Memory B cell (primary cell): Measurements from ENCODE around the gene TCP11L2.
"Not testable (repeated sequence)": the region's sequence is repeated elsewhere in the genome, so short reads cannot be mapped to it uniquely, and the experiment has no call there.

ENCODE experiments used
- ATAC-seq: fragments of 150-1000 bp; cut with Tn5 transposase; 2 replicates; pipeline ENCODE4 v1.10.0; 2021; ENCODE audit warnings: low read depth, mild to moderate bottlenecking, moderate library complexity
- DNase-seq, 2 donors: peaks; one replicate each; pipeline ENCODE4 v3.0.0; 2022; ENCODE audit warnings: low spot score in 2 of 2
- H3K27ac Mint-ChIP-seq: one replicate; pipeline ENCODE4 v1.8.0; 2022; ENCODE audit warnings: mild to moderate bottlenecking, moderate library complexity, mixed read lengths
- H3K27me3 Mint-ChIP-seq: one replicate; pipeline ENCODE4 v1.8.0; 2022; ENCODE audit warnings: mixed read lengths
- H3K36me3 Mint-ChIP-seq: one replicate; pipeline ENCODE4 v1.8.0; 2022; ENCODE audit warnings: mild to moderate bottlenecking, mixed read lengths
- H3K4me1 Mint-ChIP-seq: one replicate; pipeline ENCODE4 v1.8.0; 2022; ENCODE audit warnings: mixed read lengths
- H3K4me3 Mint-ChIP-seq: one replicate; pipeline ENCODE4 v1.8.0; 2022; ENCODE audit warnings: mild to moderate bottlenecking, moderate library complexity, mixed read lengths
- H3K9me3 Mint-ChIP-seq: one replicate; pipeline ENCODE4 v1.8.0; 2022; ENCODE audit warnings: mixed read lengths

The TCP11L2 gene

DNA sequence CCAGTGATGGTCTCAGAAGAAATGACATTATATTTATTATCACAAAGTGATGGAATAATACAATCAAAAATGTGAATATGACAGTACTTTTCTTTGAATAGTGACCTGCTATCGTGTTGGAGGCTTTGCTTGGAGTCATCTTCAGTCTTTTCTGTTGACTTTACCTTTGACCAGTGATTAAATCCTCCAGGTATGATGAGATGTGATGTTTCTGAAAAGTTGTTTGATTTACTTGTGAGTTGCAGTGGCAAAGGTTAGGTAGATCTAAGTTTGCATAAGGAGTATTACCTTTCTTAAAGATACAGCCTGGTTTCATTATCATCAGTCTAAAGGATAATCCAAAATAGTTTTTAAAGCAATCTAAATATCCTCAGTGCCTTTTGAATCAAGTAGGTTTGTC is 4.6 kb downstream of the TCP11L2 start:
- DNase-seq: no peak
- H3K9me3 Mint-ChIP-seq: no peaks in the 10 kb centered on the region
- no peak for ATAC-seq
- H3K4me3 Mint-ChIP-seq: no peak overlapping the region
- H3K4me1 Mint-ChIP-seq: peaks cover 55% of the 10 kb centered on the region
- H3K27ac Mint-ChIP-seq: no peak overlapping the region
- peaks cover 23% of the 10 kb centered on the region for H3K36me3 Mint-ChIP-seq
- no peaks in the 10 kb centered on the region for H3K27me3 Mint-ChIP-seq

DNA sequence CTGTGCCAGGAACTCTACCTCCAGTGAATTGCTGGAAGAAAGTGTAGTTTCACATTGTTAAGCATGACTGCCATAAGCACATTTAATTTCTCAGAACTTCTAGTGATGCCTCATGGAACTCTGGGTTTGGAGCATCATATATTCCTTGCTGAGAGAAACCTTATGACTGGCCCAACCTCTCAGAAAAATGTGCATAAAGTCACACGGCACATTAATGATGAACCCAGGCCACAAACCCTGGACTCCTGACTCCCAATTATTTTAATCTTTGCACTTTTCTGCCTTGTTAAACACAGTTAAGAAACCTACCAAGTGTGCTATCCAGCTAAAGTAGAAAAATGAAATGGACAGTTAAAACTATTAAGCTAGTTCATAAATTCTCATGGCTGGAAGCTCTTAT is 5.6 kb downstream of the TCP11L2 start:
- H3K4me3 Mint-ChIP-seq: no peak overlapping the region
- H3K27me3 Mint-ChIP-seq: no peaks in the 10 kb centered on the region
- peaks cover 24% of the 10 kb centered on the region for H3K36me3 Mint-ChIP-seq
- ATAC-seq (no peak), DNase-seq (no peak)
- no peaks in the 10 kb centered on the region for H3K9me3 Mint-ChIP-seq
- peaks cover 55% of the 10 kb centered on the region for H3K4me1 Mint-ChIP-seq
- peak overlapping the region; percentile 8 for H3K27ac Mint-ChIP-seq

DNA sequence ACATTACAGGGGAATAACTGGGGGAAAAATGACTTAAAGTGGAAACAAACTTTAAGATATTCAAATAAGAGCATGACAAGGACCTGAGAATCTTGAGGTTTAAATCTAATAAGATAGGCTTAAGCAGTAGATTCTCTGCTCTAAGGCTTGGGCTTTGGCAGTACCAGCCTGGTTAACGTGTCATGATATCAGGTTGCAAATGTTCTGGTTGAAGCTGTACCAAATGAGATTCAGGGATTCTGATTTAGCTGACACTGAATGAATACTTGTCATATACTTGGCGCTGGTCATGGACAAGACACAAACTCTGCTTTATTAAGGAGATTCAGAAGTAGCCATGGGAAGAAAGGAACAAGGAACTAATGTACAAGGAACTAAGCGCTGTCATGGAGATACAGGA is 6.1 kb downstream of the TCP11L2 start:
- Mint-ChIP-seq H3K27me3 (no peaks in the 10 kb centered on the region), H3K9me3 (no peaks in the 10 kb centered on the region), H3K36me3 (peaks cover 24% of the 10 kb centered on the region), H3K4me1 (peaks cover 53% of the 10 kb centered on the region), H3K27ac (peak overlapping the region; percentile 8), H3K4me3 (no peak overlapping the region)
- DNase-seq (no peak), ATAC-seq (no peak)

DNA sequence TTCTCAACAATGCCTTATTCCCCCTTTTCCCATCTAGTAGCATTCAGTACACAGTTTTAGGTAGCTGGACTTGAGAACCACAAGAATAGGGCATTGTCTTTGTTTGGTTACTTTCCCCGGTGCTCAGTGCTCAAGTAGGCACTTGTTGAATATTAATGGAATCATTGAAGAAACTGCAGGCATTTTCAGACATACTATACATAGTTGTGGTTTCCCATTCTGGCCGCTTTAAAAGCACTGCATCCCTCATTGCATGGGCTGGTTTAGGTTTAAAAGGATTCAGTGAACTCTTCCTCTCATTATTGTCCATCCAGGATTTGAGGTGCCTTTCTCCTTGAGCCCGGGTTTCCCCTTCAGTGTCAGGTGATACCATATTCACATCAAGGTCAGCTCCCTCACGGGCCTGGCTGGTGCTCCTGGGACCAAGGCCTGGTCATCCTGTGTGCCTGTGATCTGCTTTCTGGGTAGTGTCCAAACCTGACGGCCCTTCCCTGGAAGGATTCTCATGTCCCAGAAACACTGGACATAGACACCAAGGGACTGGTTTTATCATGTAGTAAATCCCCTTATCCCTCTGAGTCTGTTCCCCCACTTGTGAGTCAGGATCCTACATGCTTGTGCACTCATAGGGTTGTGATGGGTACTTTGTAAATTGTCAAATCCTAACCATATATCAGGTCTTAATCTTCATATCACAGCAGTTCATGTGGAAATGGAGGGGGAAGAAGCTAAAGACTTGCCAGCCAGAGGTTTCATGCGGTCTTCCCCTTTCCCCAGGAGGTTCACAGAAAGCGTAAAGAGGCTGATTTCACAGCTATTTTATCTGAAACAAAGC is 7.4 kb downstream of the TCP11L2 start:
- Mint-ChIP-seq H3K36me3 (peaks cover 20% of the 10 kb centered on the region), H3K9me3 (no peaks in the 10 kb centered on the region), H3K4me3 (no peak overlapping the region), H3K4me1 (peaks cover 42% of the 10 kb centered on the region), H3K27me3 (no peaks in the 10 kb centered on the region), H3K27ac (peak overlapping the region; percentile 67)
- ATAC-seq (no peak), DNase-seq (no peak)

DNA sequence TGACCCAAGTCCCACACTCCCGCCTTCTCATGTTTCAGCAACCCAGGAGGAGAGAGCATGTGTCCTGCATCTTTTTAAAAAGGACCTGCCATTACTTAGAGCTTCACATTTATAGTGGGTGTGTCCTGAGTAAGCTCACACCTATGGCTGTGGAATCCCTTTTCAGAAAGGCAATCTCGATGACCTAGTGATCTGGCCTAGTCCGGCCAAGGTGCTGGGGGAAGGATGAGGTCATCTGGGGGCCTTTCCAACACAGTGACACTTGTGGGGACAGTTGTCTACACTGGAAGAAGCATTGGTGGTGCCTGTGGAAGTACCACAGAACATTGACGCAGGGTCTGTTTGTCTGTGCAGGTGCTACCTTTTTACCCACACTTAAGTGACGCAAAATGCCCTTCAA is 8.2 kb downstream of the TCP11L2 start:
- peak overlapping the region; percentile 67 for H3K27ac Mint-ChIP-seq
- DNase-seq: no peak
- H3K4me1 Mint-ChIP-seq: peaks cover 35% of the 10 kb centered on the region

DNA sequence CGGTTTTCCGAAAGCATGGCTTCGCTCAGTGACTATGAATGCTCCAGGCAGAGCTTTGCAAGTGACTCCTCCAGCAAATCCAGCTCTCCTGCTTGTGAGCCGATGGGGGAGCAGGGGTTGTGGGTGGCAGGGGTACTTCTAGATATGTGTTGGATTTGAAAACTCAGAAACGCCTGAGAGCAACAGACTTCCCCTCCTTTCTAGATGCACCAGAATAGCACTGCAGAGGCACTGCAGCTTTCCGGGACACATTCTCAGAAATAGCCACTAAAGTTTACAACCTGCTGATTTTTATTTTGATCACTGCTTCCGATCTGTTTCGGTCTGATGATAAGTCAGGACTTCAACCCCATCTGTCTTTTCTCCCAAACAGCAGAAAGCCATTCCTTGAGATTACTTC is 8.6 kb downstream of the TCP11L2 start:
- Mint-ChIP-seq H3K9me3 (no peaks in the 10 kb centered on the region), H3K4me3 (no peak overlapping the region), H3K27me3 (no peaks in the 10 kb centered on the region), H3K36me3 (peaks cover 24% of the 10 kb centered on the region), H3K4me1 (peaks cover 33% of the 10 kb centered on the region), H3K27ac (peak overlapping the region; percentile 67)
- DNase-seq (no peak), ATAC-seq (no peak)

More for the DNA sequence above, 8.2 kb downstream of the TCP11L2 start:
- no peaks in the 10 kb centered on the region for H3K27me3 Mint-ChIP-seq
- no peak overlapping the region for H3K4me3 Mint-ChIP-seq
- peaks cover 21% of the 10 kb centered on the region for H3K36me3 Mint-ChIP-seq
- H3K9me3 Mint-ChIP-seq: no peaks in the 10 kb centered on the region
- ATAC-seq: no peak

DNA sequence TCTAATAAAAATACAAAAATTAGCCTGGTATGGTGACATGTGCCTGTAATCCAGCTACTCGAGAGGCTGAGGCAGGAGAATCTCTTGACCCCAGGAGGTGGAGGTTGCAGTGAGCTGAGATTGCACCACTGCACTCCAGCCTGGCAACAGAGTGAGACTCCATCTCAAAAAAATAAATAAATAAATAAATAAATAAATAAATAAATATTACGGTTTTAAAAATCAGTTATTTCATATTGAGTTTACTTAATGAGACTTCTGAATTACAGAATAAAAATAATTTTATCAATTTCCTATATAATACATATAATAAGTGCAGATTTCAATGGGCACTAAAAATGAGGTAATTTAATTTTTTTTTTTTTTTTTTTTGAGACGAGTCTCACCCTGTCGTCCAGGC is 10.9 kb downstream of the TCP11L2 start:
- ATAC-seq, H3K9me3 Mint-ChIP-seq, H3K27me3 Mint-ChIP-seq, H3K4me3 Mint-ChIP-seq, DNase-seq, H3K27ac Mint-ChIP-seq: not testable (repeated sequence)
- Mint-ChIP-seq H3K36me3 (peaks cover 31% of the 10 kb centered on the region), H3K4me1 (peaks cover 29% of the 10 kb centered on the region)

DNA sequence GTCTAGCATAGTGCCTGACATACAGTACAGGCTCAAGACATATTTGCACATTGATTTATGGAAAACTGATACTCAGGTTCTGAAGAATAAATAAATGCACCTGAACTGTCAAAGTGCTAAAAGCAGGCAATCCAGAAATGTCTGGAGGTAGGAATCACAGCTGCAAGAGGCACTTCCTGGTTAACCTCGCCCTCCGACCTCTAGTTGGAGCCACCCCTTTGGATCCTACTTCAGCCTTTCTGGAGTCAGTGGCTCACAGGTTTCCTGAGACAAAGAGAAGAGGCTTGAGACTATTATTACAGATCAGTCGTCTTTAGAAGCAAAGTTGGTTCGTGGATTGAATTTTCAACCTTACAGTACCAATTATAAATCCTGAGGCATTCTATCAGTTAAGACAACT is 13.0 kb downstream of the TCP11L2 start:
- Mint-ChIP-seq H3K4me1 (peaks cover 14% of the 10 kb centered on the region), H3K27me3 (no peaks in the 10 kb centered on the region), H3K36me3 (peaks cover 32% of the 10 kb centered on the region), H3K9me3 (no peaks in the 10 kb centered on the region), H3K4me3 (no peak overlapping the region), H3K27ac (no peak overlapping the region)
- ATAC-seq (no peak), DNase-seq (no peak)

DNA sequence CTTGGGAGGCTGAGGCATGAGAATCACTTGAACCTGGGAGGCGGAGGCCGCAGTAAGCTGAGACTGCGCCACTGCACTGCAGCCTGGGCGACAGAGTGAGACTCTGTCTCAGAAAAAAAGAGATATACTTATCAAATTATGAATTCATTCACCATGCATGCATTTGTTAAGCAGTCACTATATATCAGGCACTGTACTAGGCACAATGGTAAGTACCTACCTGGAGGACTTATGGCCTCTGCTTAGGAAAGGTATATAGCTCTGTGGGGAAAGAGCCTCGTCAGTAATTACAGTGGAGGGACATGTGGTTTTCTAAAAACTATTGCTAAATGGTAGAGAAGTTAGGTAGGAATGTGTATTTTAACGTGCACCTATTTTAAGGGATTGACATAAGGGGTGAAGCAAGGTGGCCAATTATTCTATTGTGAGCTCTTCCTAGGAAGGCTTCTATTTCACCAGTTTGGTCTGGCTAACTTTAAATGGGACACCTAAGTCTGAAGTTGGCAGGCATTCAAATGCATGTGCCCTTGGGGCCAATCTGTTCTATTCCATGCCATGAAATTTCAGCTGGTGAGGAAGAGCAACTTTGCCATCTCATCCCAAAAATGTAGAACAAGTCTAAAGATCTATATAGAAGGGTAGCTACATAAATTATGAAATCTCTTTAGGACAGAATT is 15.0 kb downstream of the TCP11L2 start:
- no peak for ATAC-seq
- no peak overlapping the region for H3K27ac Mint-ChIP-seq

DNA sequence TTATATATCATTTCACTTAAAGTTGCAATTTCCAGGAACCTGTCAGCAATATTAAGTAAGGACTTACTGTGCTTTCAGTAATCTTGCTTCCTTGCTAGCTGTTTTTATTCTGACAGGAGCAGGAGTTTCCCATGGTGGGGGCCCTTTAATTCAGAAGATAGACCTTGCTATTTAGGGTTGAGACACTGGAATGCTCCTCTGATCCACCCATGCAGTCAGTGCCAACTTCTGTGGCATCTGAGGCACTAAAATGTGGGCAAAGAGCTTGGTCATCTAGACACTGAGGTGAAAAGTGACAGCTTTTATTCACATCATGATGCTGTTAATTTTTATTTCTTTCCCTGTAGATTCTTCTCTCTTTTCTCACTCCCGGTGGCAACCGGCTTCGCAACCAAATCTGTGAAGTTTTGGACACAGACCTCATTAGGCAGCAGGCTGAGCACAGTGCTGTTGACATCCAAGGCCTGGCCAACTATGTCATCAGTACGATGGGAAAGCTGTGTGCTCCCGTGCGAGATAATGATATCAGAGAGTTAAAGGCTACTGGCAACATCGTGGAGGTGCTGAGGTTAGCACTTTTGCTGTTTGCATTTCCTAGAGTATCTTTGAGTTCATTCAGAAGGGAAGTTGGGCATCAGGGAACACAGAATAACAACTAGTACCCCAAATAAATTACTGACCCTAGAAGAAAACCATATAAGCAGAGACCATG is 18.8 kb downstream of the TCP11L2 start:
- H3K4me3 Mint-ChIP-seq: no peak overlapping the region
- ATAC-seq: no peak
- H3K36me3 Mint-ChIP-seq: peaks cover 47% of the 10 kb centered on the region

More for the DNA sequence above, 15.0 kb downstream of the TCP11L2 start:
- no peaks in the 10 kb centered on the region for H3K9me3 Mint-ChIP-seq
- H3K4me3 Mint-ChIP-seq: no peak overlapping the region
- no peak for DNase-seq
- peaks cover 42% of the 10 kb centered on the region for H3K36me3 Mint-ChIP-seq
- no peaks in the 10 kb centered on the region for H3K27me3 Mint-ChIP-seq
- H3K4me1 Mint-ChIP-seq: peaks cover 7% of the 10 kb centered on the region

DNA sequence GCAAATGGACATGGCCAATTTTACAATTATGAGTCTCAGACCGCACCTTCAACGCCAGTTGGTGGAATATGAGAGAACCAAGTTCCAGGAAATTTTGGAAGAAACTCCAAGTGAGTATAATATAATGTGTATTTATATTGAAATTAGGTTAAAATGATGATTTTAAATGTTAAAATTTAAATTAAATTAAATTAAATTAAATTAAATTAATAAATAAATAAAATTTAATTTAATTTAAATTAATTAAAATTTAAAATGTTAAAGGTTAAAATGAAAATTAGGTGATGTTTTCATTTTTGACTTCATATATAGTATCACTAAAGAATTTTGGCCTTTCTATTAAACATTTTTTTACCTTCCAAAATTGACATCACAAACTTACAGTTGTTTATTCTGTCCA is 21.0 kb downstream of the TCP11L2 start:
- ATAC-seq: no peak
- Mint-ChIP-seq H3K27me3 (no peaks in the 10 kb centered on the region), H3K9me3 (no peaks in the 10 kb centered on the region), H3K4me3 (no peak overlapping the region), H3K36me3 (peaks cover 44% of the 10 kb centered on the region), H3K4me1 (peaks cover 7% of the 10 kb centered on the region), H3K27ac (no peak overlapping the region)
- DNase-seq: no peak

More for the DNA sequence above, 18.8 kb downstream of the TCP11L2 start:
- no peak overlapping the region for H3K27ac Mint-ChIP-seq
- H3K4me1 Mint-ChIP-seq: peaks cover 10% of the 10 kb centered on the region
- no peak for DNase-seq
- no peaks in the 10 kb centered on the region for H3K27me3 Mint-ChIP-seq
- H3K9me3 Mint-ChIP-seq: no peaks in the 10 kb centered on the region

DNA sequence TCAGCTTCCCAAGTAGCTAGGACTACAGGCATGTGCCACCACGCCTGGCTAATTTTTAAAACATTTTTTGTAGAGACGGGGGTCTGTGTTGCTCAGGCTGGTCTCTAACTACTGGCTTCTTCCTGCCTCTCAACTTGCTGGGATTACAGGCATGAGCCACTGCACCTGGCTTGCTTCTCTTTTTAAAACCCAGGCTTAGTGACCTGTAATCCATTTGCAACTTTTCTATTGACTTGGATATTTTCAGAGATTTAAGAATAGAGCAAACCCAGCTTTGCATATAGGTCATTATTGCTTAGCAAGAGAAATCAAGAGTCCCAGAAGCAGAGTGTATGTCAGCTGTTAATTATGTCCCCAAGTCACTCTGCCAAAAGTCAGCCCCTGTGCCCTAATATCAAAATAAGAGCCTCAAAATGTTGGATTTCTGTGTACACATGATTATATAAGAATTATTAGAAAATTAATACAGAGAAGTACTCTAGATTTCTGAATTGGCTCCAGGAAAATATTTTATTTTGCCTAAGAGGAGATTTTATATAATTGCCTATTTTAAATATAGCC is 24.9 kb downstream of the TCP11L2 start:
- no peaks in the 10 kb centered on the region for H3K27me3 Mint-ChIP-seq
- no peak for DNase-seq
- H3K9me3 Mint-ChIP-seq: no peaks in the 10 kb centered on the region
- no peak overlapping the region for H3K4me3 Mint-ChIP-seq
- H3K4me1 Mint-ChIP-seq: peaks cover 12% of the 10 kb centered on the region
- peaks cover 48% of the 10 kb centered on the region for H3K36me3 Mint-ChIP-seq
- H3K27ac Mint-ChIP-seq: peak overlapping the region; percentile 42
- no peak for ATAC-seq

DNA sequence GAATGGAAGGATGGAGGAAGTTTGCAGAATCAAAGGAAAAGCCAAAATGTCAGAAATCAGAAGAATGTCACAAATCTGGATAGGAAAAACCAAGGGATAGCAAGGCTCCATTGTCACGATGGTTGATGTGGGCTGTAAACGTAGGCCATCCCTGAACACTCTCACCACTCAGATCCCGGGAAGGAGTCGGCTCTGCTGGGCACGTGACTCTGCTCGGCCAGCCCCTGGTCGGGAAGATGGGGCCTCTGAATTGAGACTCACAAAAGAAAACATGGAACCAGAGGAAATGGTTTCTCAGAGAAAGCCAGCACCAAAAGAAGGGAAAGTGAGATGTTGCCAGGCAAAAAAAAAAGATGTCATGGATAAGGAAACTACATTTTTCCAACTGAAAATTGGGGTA is 26.2 kb downstream of the TCP11L2 start:
- Mint-ChIP-seq H3K27me3 (no peaks in the 10 kb centered on the region), H3K27ac (no peak overlapping the region), H3K36me3 (peaks cover 50% of the 10 kb centered on the region), H3K4me1 (peaks cover 18% of the 10 kb centered on the region), H3K9me3 (no peaks in the 10 kb centered on the region), H3K4me3 (no peak overlapping the region)
- ATAC-seq (no peak), DNase-seq (no peak)
